Inflammatory macrophage treated with lipopolysaccharide for 4 hours (primary cell): ENCODE results near the gene CCNQ.

Experiments
- DNase-seq: peaks from one replicate; pipeline ENCODE4 v3.0.0-alpha.2; 2020

Gene CCNQ

DNA sequence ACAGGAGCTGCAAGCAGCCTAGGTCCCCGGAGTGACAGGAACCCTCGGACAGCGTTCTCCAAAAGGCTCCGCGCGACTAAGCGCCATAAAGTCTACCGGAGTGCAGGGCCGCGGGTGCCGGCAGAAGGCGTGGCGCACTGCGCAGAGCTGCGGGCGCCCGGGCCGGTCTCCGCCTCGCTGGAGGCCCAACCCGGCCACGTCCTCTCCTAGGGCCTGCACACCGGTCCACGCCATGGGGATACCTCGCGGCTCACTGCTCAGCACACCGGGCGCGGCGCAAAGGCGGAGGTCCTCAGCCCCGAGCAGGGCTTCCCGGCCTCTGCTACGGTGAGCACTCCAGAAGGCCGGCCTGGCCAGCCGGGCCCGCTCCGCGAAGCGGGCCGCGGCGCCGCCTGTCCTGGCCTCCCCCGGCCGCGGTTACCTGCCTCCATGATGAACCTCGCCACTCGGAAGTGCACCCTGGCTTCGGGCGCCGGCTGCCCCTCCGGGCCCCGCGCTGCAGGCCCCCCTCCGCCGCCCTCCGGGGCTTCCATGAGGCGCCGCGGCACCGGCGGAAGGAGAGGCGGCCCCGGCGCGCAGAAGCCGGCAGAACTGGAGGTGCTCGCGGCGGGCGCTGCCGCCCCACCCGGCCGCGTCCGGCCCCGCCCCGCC lies at the start of gene CCNQ:
Gene CCNQ (minus strand): TSS at position 599 of the 651 bp plus-strand sequence. CDS start 66 bp downstream, at position 533.
- no peak for DNase-seq

DNA sequence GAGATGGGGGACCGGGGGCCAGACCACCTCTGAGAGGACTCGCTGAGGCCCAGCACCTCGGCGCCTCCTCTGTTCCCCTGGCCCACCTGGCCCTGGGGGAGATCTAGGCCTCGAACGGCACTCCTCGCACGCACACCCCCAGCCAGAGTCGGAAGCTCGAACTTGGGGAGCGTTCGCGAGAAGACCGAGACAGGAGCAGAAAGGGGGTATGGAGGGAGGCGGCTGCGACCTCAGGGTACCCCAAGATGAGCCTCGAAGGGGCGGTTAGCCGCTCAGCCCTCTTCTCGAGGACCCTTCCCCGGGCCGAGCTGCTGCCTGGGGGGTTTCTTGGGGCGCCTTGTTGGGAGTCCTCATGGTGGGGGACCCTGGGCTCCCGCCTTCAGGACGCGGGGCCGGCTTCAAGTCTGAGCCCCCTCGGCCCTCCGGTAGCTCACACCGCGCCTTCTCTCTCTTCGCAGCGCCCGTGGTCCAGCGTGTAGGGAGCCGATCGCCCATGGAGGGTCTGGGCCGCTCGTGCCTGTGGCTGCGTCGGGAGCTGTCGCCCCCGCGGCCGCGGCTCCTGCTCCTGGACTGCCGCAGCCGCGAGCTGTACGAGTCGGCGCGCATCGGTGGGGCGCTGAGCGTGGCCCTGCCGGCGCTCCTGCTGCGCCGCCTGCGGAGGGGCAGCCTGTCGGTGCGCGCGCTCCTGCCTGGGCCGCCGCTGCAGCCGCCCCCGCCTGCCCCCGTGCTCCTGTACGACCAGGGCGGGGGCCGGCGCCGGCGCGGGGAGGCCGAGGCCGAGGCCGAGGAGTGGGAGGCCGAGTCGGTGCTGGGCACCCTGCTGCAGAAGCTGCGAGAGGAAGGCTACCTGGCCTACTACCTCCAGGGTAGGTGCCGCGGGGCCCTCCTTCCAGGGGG lies 48.8 kb upstream of the CCNQ start:
- DNase-seq, result no peak

DNA sequence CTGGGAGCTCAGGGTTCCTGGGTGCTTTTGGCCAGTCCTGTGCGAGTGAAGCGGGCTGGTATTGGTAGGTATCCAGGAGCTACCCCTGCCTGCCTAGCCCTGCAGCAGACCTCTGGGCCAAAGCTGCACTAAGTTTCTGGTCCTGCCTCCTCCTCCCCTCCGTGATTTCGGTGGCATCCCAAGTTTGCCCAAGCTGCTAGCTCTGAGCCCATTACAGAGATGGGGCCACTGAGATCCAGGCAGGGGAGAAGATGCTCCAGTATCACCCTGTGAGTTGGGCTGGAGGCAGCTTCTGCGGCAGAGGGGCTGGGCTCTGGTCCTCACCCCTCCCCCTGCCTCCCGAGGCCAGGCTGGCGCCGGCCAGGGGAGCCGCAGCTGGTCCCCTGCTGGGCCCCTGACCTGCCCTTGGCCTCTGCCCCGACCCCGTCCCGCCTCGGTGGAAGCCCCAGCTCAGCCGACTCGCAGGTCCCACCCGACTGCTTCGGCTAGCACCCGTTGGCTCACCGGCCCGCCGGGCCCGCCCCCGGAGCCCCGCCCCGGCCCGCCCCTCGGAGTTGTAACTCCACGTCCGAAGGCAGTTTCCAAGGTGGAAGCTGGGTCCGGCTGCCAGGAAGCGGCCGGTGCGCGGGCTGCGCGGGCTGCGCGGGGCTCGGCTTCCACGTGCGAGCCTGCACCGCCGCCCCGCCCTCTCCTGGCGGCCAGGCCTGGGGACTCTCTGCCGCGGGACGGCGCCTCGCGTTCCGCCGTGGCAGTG lies 47.9 kb upstream of the CCNQ start, which contains the start of gene DUSP9:
Gene DUSP9 (plus strand): TSS at position 584 of the 754 bp plus-strand sequence. CDS start 751 bp downstream, outside the sequence.
- DNase-seq, result peak; percentile 21

DNA sequence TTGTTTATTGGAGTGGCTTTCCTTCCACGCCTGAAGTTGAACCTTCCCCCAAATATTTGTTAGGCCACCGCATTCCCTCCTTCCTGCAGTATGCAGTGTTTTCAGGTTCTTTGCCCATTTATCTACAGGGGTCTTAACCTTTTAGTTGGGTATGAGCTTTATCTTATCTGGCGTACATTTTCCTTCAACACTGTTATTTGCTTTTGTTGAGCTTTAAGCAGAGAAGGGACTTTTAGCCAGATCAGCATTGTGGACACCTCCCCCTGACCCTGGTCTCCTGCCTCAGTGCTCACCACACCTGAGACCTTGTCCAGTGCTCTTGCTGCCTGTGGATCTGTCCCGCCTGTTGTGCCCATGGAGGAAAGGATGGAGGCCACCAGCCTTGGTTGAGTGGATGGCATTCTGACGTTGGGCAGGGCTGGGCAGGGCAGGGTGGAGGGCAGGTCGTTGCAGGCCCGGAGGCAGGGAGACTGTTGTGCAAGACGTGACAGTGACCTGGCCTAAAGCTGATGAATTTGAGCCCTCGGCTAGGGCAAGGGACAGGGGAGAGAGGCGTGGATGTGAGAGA lies 47.1 kb upstream of the CCNQ start:
- DNase-seq, result no peak

DNA sequence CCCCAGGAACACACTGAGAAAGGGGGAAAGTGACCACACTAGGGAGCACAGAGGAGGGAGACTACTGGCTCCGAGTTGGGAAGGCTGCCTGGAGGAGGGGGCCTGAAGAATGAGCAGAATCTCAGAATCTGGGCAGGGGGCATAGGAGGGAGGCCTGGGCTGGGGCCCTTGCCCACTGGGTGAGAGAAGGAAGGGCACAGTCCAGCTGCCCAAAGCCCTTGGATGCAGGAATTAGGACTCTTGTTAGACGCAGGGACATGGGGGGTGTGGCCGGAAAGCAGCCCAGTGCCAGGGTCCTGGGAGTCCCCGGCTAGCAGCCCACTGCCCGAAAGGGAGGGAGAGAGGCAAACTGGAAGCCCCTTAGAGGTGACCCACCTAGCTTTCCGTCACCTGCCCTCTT lies 46.2 kb upstream of the CCNQ start:
- DNase-seq, result no peak

DNA sequence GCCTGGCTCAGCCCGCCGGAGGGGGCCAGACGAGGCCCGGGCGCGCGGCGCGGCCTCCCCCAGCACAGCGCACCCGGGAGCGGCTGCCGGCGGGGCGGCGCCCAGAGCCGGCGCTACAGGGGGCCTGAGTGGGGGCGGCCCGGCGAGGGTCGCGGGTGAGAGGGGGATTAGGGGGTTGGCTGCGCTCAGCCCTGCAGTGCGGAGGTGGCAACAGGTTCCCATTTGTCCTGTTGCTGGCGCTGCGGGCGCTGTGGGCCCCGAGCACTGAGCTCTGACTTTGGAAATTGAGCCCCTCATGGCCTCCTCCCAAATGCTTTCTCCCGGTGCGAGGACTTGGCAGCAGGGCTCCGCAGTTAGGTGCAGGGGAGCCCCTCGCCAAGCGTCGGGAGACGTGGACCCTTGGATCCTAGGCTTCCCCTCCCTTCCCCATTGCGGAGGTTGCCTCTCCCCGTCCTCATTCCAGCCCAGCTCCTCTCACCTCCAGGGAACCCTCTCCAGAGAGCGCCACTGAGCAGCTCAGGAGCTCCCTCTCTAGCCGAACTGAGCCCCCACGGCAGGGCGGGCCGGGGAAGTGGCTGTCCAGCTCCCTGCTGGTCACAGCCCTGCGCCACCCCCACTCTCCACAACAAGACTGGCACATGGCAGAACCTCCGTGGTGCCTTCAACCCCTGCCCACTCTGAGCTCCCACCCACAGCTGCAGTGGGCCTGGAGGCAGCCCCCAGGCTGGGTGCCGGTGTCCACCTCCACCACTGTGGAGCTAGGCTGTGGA lies 45.6 kb upstream of the CCNQ start:
- DNase-seq, result no peak

DNA sequence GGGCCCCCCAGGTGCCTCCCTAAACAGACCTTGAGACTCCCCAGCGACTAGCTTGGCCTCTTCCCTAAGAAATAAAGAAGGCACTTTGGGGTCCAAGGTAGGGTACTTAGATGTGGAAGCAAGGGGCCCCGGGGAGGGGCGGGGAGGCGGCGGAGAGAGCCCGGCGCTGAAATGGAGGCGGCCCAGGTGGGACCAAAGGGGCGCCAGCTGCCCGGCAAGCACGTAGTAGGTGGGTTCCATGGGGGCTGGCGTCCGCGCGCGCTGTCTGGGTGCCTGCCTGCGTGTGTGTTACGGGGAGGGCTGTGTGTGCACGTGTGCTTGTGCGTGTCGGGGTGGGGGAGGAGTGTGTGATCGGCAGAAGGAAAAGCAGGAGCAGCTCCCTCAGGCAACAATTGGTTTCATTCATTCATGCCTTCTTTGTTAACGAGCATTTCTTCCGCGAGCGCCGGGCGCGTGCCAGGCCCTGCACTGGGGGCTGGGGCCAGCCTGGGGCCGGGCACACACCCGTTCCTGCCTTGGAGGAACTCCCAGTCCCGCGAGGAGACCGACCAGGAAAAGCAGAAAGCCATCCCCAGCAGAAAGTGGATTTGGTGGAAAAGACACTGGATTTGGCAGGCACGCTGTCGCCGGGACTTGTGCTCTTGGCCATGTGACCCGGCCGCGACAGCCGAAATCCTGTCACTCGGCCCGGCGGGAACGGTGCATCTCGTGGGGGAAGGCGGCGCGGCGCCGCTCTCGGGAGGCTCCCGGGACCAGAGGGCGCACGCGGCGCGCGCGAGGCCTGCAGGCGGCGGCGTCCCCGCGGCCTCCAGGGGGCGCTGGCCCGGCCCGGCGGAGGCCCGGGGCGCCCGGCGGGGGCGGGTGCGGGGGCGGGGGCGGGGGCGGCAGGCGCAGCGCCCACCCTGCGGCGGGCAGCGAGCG lies 44.8 kb upstream of the CCNQ start:
- no peak for DNase-seq

DNA sequence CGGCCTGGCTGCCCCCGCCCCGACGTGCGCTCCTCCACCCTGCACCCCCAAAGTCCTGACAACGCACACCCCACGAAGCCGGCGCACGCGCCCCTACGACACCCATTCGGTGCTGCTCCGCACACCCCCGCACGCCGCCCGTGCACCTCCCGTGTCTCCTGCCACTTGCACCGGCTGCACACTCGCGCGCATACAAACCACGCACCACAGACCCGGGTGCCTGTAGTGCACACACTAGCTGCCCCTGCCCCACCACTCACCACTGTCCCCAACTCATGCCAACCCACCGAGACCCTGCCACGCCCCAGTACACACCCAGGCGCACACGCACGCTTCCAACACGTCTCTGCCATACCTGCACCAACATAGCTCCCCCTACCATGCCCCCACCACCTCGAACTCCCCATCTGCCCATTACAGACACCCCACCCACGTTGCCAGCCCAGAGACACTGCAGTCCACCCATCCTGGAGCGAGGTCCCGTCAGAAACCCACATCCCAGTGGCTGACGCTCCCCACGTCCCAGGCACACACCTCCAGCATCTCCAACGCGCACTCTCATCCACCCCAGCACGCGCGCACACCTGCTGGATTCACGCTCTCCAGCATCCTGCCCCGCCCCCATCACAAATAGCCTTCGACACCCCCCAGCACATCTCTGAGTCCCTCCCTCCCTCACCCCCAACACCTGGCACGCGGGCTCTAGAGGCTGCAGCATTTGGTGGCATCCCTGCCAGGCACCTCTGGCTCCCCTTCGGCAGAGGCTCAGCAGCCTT lies 43.9 kb upstream of the CCNQ start:
- no peak for DNase-seq

DNA sequence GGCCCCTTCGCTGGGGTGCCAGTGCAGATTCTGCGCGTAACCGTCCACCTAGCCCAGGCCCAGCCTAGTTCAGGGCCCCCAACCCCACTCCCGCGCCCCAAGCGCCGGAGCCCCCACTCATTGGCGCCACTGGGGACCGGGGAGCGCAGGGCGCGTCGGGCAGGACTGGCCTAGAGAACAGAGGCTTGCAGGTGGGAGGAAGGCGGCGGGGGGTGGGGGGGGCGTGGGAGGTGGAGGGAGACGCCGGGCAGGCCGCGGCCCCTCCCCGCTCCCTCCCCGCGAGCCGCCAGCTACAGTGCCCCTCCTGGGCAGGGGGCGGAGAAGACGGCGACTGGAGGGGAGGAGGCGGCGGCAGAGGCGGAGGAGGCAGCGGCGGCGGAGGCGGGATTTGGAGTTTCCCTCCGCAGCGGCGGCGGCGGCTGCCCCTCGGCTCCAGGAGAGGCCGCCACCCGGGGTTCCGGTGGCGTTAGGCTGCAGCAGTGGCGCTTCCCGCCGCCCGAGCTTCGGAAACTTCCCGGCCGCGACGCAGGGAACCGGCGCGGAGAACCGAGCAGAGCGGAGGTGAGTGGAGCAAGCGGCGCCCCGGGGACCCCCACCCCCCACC lies 43.2 kb upstream of the CCNQ start:
- DNase-seq, result no peak

DNA sequence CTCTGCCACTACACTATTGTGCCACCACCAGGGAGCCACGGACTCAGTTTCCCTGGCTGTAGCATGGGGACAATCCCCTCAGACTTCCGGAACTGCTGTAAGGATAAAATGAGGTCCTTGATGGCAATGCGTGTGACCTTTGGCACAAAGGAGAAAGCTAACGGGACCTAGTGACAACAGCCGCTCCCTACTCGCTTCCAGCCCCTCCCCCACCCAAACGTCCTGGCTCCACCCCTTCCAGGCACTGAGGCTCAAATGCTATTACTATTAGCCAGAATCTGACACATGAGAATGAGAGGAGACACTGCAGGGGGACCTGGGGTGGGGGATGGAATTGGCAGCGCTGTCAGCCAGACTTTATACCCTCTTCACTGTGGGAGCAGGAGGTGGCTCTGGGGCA lies 42.7 kb upstream of the CCNQ start:
- no peak for DNase-seq

DNA sequence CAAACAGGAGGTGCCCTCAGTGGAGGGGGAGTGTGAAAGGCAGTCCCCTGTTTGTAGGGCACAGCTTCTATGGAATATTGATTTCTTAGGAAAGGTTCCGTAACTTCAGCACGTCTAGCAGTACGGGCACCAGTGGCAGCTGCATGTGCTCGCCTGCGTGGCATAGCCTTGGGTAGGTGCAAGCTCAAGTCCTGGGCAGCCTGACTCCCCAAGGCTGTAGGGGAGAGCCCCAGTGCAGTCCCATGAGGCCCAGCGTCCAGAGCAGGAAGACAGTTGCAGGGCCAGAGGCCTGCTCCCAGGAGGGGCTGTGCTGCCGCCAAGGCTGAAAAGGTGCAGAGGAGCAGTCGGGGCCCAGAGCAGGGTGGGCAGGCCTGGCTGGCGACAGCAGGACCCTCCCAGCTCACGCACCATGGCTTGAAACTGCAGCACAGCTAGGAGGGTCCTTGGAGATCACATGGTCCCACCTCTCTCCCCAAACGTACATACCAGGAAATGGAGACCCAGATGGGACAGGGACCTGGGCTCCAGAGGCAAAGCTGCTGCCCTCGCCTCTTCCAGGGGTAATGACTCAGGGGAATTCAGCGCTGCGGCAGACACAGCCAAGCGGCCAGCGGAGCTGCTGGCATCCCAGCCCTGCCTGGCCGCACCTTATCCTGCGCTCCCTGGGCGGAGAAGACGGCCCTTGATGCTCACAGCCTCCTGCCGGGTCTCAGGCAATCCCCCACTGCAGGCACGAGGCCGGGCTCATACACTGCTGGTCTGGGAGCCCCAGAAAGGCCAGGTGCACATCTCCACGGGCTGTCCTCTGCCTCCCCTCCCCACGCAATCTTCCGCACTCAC lies 42.0 kb upstream of the CCNQ start:
- DNase-seq, result no peak

DNA sequence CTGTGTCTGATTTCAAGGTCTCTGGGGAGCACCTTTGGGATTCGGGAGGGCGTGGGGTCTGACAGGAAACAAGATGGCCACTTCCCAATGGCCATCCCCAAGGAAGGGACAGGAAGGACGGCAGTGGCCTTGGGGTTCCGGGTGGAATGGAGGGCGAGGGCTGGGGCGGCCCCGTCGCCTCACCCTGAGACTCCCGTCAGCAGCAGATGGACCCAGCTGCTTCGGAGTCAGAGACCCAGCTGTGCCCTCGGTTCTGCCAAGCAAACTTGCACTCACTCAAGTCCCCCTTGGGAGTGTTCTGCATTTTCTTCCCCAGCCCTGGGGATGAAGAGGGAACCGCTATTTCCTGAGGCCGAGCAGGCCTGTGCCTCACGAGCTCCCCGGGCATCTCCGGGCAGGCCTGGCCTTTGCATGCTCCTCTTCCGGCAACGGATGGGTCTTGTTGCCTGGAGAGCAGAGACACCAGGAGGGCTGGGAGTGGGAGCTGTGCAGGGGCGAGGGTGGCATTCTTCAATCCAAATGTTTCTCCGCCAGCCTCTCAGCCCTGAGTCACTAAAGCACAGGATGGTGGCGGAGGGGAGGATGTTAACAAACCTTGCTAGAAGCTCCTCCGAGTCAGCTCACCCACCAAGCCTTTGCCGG lies 41.2 kb upstream of the CCNQ start:
- DNase-seq, result no peak

DNA sequence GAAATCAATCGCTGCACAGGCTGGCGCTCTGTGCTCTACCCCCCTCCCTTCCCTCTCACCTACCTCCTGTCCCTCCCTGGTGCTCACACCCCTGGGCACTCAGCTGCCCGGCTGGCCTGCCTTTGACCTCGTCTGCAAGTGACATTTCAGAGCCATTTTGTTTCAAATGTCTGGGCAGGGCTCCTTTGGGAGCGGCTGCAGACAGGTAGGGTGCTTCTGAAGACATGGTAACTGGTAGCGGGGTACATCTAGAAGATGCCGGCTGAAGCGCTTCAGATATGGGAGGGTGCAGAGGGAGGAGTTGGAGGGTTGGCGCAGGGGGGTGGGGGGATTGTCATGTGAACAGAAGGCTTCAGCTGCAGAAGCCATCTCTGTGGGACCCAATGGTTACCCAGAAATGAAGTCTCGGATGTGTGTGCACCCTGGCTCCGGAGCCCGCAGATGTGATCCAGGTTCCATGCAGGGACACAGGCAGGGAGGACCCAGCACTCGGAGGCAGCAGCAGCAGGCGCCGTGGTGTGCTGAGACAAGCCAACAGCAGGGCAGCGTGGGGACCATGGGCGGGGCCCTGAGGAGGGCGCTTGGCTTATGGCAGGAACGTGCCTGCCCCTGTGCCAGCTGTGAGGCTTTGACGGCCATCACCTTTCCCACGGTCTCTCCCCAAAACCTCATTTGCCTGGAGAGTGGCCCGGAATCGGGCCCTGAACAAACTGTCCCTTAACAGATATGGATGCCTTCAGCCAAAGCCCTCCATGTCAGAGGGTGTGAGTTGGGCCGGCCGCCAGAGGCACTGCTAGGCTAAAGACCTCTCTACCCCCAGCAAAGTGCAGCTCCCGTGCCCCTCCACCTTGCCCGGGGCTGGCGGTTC lies 40.5 kb upstream of the CCNQ start:
- DNase-seq, result no peak

DNA sequence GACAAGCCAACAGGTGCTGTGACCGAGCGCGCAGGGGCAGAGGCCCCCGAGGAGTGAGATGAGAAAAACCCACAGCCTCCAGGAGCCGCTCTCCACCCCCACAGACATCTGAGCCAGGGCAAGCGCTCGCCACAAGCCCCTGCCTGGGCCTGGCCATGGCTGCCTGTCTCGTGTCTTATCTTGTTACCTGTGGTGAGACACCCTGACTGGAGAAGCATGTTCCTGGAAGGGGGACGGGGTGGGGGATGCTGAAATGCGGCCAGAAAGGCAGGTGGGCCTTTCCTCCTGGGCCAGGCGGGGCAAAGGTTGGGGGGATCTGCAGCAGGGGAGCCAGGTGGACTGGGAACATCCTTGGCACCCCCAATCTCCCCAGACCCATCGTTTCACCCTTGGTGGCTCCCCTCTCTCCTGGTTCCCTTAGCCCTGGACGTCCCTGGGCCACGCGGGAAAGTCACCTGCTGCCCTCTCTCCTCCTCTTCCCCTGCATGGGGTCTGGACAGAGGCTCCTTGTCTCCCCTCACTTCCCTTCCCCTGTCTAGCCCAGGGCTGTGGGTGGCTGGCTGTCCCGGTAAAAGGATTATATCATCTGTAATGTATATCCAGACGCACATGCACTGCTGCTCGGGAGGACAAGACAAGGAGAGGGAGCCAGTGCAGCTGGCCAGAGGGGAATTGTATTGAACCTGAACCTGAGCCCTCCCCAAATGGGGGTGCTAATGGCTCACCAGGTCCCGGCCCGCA lies 39.7 kb upstream of the CCNQ start:
- DNase-seq, result no peak

DNA sequence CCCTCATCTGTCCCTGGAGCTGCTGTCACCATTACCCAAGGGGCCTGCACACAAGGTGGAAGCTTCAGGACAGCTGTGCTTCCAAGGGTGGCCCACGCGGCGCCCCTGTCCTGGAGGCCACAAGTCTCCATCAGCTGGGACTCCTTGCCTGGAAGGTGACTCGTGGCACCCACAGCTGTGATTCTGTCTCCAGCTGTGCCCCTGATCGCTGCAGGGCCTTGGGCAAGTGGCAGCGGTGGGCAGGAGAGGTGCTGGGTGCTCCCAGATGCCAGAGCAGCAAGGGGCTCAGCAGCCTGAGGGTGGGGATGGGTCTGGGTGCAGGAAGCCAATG lies 39.1 kb upstream of the CCNQ start:
- no peak for DNase-seq

DNA sequence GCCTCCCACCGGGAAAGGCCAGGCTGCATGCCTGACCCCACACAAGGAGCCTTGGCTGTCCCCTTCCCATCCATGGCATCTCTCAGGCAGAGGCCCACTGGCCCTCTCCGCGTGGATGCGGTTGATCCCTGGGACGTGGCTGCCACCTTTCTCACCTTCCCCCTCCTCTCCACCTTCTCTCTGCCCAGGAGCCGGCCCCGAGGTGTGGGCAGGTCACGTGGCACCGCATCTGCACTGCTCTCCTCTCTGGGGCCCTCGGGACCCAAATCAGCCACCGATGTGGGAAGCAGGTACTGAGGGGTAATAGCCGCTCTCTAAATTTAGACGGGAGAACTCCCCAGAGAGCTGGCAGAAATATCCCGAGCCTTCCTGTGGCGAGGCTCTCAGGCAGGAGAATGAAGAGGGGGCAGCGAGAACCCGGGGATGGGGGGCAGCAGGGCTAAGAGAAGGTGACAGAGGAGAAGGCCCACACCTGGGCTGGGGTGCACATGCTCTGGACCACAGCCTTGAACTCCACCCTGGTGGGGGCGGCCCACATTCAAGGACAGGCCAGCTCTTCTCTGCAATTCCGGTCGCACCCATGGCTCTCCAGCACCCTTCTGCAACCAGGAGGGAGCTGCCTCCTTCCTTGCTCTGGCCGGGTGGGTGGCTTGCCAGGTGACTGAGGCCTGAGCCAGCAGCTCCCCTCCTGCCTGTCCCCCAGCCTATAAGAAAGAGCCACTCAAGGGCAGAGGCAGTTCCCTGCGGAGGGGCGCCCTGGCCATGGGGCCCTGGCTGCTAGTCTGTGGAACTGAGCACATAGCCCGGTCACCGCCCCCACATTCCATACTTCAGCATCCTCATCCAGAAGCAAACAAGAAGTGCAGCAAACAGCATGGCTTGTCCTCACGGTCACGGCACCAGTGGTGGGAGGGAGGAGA lies 38.4 kb upstream of the CCNQ start:
- DNase-seq, result no peak
